ENCODE data around the gene LGALS16.

LGALS16 gene

GRCh38 chr19:39655613-39656012, at the start of gene LGALS16:
LGALS16 (plus strand) TSS chr19:39655913; CDS start chr19:39655962, 49 bp downstream.
- no peaks in the 10 kb centered on the region for H3K36me3 ChIP-seq (replicated peaks; ENCODE audit: insufficient read depth, low read length)
- H3K27ac ChIP-seq (ENCODE audit: low read length) = no peak within 1 kb of the TSS
- H3K4me2 ChIP-seq (ENCODE audit: low read depth, low read length) = no peak within 1 kb of the TSS
- no peaks in the 10 kb centered on the region for H3F3A ChIP-seq (ENCODE audit: insufficient read depth, low read length)
- H2AFZ ChIP-seq (ENCODE audit: low read length) = no peak within 1 kb of the TSS
- H3K4me1 ChIP-seq (ENCODE audit: low read length) = no peaks in the 10 kb centered on the region
- no peak within 1 kb of the TSS for H3K9ac ChIP-seq (ENCODE audit: low read length)
- no peaks in the 10 kb centered on the region for H3K27me3 ChIP-seq (replicated peaks; ENCODE audit: insufficient read depth, low read length)
- no peak for DNase-seq
- no peaks in the 10 kb centered on the region for H4K20me1 ChIP-seq (ENCODE audit: insufficient read depth, low read length)
- H3K4me3 ChIP-seq (ENCODE audit: low read length) = no peak within 1 kb of the TSS
- no peaks in the 10 kb centered on the region for H3K9me2 ChIP-seq (replicated peaks; ENCODE audit: insufficient read depth, low read length)
- H3K9me3 ChIP-seq (replicated peaks; ENCODE audit: insufficient read depth, low read length) = no peaks in the 10 kb centered on the region
- no peaks in the 10 kb centered on the region for H3K79me2 ChIP-seq (ENCODE audit: low read length)
- TF ChIP-seq CTCF (IDR thresholded peaks at IDR 0.05; ENCODE audit: low read length) (no peak), EZH2phosphoT487 (IDR thresholded peaks at IDR 0.05; ENCODE audit: low read length) (no peak), EZH2 (optimal IDR thresholded peaks at IDR 0.05; ENCODE audit: low read depth, low read length) (no peak)

- DNase-seq = no peak
- Histone ChIP-seq H3K79me2 (ENCODE audit: low read length) (no peaks in the 10 kb centered on the region), H3K9me3 (replicated peaks; ENCODE audit: insufficient read depth, low read length) (no peaks in the 10 kb centered on the region), H3F3A (ENCODE audit: insufficient read depth, low read length) (no peaks in the 10 kb centered on the region), H3K4me1 (ENCODE audit: low read length) (no peaks in the 10 kb centered on the region), H3K27ac (ENCODE audit: low read length) (no peak overlapping the region), H3K36me3 (replicated peaks; ENCODE audit: insufficient read depth, low read length) (no peaks in the 10 kb centered on the region), H4K20me1 (ENCODE audit: insufficient read depth, low read length) (no peaks in the 10 kb centered on the region), H3K9ac (ENCODE audit: low read length) (no peak overlapping the region), H3K4me2 (ENCODE audit: low read depth, low read length) (no peak overlapping the region), H2AFZ (ENCODE audit: low read length) (no peak overlapping the region), H3K4me3 (ENCODE audit: low read length) (no peak overlapping the region), H3K27me3 (replicated peaks; ENCODE audit: insufficient read depth, low read length) (peaks cover 33% of the 10 kb centered on the region), H3K9me2 (replicated peaks; ENCODE audit: insufficient read depth, low read length) (no peaks in the 10 kb centered on the region)
- TF ChIP-seq EZH2phosphoT487 (IDR thresholded peaks at IDR 0.05; ENCODE audit: low read length) (no peak), EZH2 (optimal IDR thresholded peaks at IDR 0.05; ENCODE audit: low read depth, low read length) (no peak), CTCF (IDR thresholded peaks at IDR 0.05; ENCODE audit: low read length) (no peak)
Observed at GRCh38 chr19:39607021-39607420, 48.7 kb upstream of the LGALS16 start.

GRCh38 chr19:39607561-39607960, 48.2 kb upstream of the LGALS16 start:
- Histone ChIP-seq H2AFZ (ENCODE audit: low read length) (no peak overlapping the region), H3K9me3 (replicated peaks; ENCODE audit: insufficient read depth, low read length) (no peaks in the 10 kb centered on the region), H3K4me1 (ENCODE audit: low read length) (no peaks in the 10 kb centered on the region), H3K9ac (ENCODE audit: low read length) (no peak overlapping the region), H3F3A (ENCODE audit: insufficient read depth, low read length) (no peaks in the 10 kb centered on the region), H4K20me1 (ENCODE audit: insufficient read depth, low read length) (no peaks in the 10 kb centered on the region), H3K36me3 (replicated peaks; ENCODE audit: insufficient read depth, low read length) (no peaks in the 10 kb centered on the region), H3K79me2 (ENCODE audit: low read length) (no peaks in the 10 kb centered on the region), H3K4me2 (ENCODE audit: low read depth, low read length) (no peak overlapping the region), H3K4me3 (ENCODE audit: low read length) (no peak overlapping the region), H3K27ac (ENCODE audit: low read length) (no peak overlapping the region), H3K27me3 (replicated peaks; ENCODE audit: insufficient read depth, low read length) (peaks cover 27% of the 10 kb centered on the region), H3K9me2 (replicated peaks; ENCODE audit: insufficient read depth, low read length) (no peaks in the 10 kb centered on the region)
- no peak for TF ChIP-seq EZH2phosphoT487 (IDR thresholded peaks at IDR 0.05; ENCODE audit: low read length)
- no peak for TF ChIP-seq CTCF (IDR thresholded peaks at IDR 0.05; ENCODE audit: low read length)
- no peak for TF ChIP-seq EZH2 (optimal IDR thresholded peaks at IDR 0.05; ENCODE audit: low read depth, low read length)
- DNase-seq = no peak

Measured in MM.1S (cell line).